Transverse colon (tissue), 4 donors: ENCODE results near the gene PEX11A. TPM values are rescaled to one million over a fixed set of nuclear protein-coding genes. Genes with fewer than 3 reads are reported as not detected.

Source experiments
- DNase-seq: peaks from one replicate; pipeline ENCODE4 v3.0.0-alpha.2; 2019
- H3K27ac ChIP-seq, 4 donors: fragments of 200-600 bp; sonication (generic); 2 replicates each; pipeline ENCODE4 v1.5.1; 2016 to 2018; ENCODE audit warnings: inconsistent platforms in 4 of 4
- H3K27me3 ChIP-seq: fragments of 200-600 bp; sonication (generic); 2 replicates; pipeline ENCODE4 v1.5.1; 2017; ENCODE audit warnings: inconsistent platforms
- H3K36me3 ChIP-seq, 4 donors: fragments of 200-600 bp; sonication (generic); 2 replicates each; pipeline ENCODE4 v1.5.1; 2017 to 2019; ENCODE audit warnings: inconsistent platforms in 4 of 4
- H3K4me1 ChIP-seq, 4 donors: fragments of 200-600 bp; sonication (generic); 2 replicates each; pipeline ENCODE4 v1.5.1; 2017 to 2020; ENCODE audit warnings: inconsistent platforms in 4 of 4
- H3K4me3 ChIP-seq, 4 donors: fragments of 200-600 bp; sonication (generic); 1 replicate in 1 of 4; 2 replicates in 3 of 4; pipeline versions ENCODE4 v1.5.1 to v1.6.1; 2017 to 2019; ENCODE audit warnings: inconsistent platforms in 4 of 4
- H3K9me3 ChIP-seq, 2 donors: fragments of 200-600 bp; sonication (generic); 2 replicates each; pipeline ENCODE4 v1.5.1; 2017 to 2019; ENCODE audit warnings: inconsistent platforms in 2 of 2
- CTCF ChIP-seq, 5 experiments: fragments of 200-600 bp in 3 of 5; fragments of 450-650 bp in 2 of 5; sonication (generic) in 3 of 5; IDR thresholded peaks; 1 replicate in 2 of 5; 2 replicates in 3 of 5; pipeline ENCODE4 v1.5.1; 2016 to 2017; ENCODE audit warnings: antibody characterized with exemption in 5 of 5, inconsistent platforms in 3 of 5, mild to moderate bottlenecking in 2 of 5, moderate library complexity in 1 of 5
- EP300 ChIP-seq: sonication (generic); formaldehyde crosslinking; IDR thresholded peaks from one replicate; pipeline ENCODE4 v1.6.1; 2017; ENCODE audit warnings: antibody characterized with exemption, low read depth
- POLR2A ChIP-seq: fragments of 450-650 bp; IDR thresholded peaks from one replicate; pipeline ENCODE4 v1.6.1; 2016; ENCODE audit warnings: antibody characterized with exemption, mild to moderate bottlenecking, moderate library complexity
- POLR2AphosphoS5 ChIP-seq, 3 donors: sonication (generic); formaldehyde crosslinking; IDR thresholded peaks; one replicate each; pipeline ENCODE4 v1.6.1; 2016; ENCODE audit warnings: antibody characterized with exemption in 3 of 3
- WGBS, 2 donors: methylation state at CpG; one replicate each; pipeline ENCODE4 v1.1.5; 2018; ENCODE audit warnings: low coverage in 1 of 2; 5-methylcytosine and 5-hydroxymethylcytosine counted together
- in situ Hi-C, 4 donors: fragments of 200-750 bp; cut with MboI; loops; one replicate each; pipeline versions ENCODE4 v1.15.0 to v1.15.1; 2017; ENCODE audit warnings: low sequenced_read_pairs in 3 of 4, low pct_ligation_motif_present in 1 of 4, low pct_unique_long_range_greater_than_20kb in 1 of 4
- intact Hi-C: fragments of 100-400 bp; cut with DNase I; formaldehyde crosslinking; loops from one replicate; pipeline ENCODE4 v1.15.1; 2023; ENCODE audit warnings: low total_unique reads
- total RNA-seq, 4 donors: library from RNA; depleted of rRNA; stranded (reverse); fragments of >200 nt; gene quantifications; one replicate each; pipeline ENCODE4 v1.1.0, GENCODE V29; 2016

Gene PEX11A
- total RNA-seq, 4 donors from 2014 or later: 6.8 to 113 (median 40.6) TPM

DNA sequence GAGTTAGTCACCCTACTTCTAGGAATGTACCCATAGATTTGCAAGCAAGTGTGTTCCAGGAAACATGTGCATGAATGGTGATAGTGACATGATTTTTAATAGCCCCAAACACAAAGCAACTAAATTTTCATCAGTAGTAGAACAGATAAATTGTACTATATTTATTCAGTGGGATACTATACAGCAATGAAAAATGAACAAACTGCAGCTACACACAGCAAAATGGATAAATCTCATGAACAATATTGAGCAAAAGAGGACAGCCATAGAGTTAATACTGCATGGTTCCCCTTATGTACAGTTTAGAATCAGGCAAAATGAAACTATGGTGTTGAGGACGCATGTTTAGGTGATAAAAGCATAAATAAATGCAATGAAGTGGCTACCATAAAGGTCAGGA, 34.5 kb upstream of the PEX11A start:
- H3K4me3 ChIP-seq: no peak overlapping the region
- no peak overlapping the region for H3K27ac ChIP-seq
- intact Hi-C loops: no loop called here
- no peaks in the 10 kb centered on the region for H3K27me3 ChIP-seq
- H3K36me3 ChIP-seq: no peaks in the 10 kb centered on the region
- TF ChIP-seq POLR2A: no peak
- TF ChIP-seq POLR2AphosphoS5 (IDR thresholded peaks at IDR 0.05): no peak
- no peak for DNase-seq
- in situ Hi-C loops: loop anchor here in 1 of 4 donors (25.0 kb wide), 1 partner anchor 362 kb away; no protein-coding TSS in a partner anchor
- WGBS, 2 donors: 81 to 100% methylated on average over 1 of the region's 1 CpG
- peaks cover 0 to 7% of the 10 kb centered on the region in 2 donors for H3K9me3 ChIP-seq
- peaks cover 0 to 3% (median 0%) of the 10 kb centered on the region in 4 donors for H3K4me1 ChIP-seq

GRCh38 chr15:89724621-89725020, 34.1 kb upstream of the PEX11A start:
- in situ Hi-C loops (loop anchor here in 1 of 4 donors (25.0 kb wide), 1 partner anchor 363 kb away; no protein-coding TSS in a partner anchor), intact Hi-C loops (no loop called here)
- peaks cover 0 to 7% of the 10 kb centered on the region in 2 donors for H3K9me3 ChIP-seq
- WGBS, 2 donors: 89 to 100% methylated on average over 1 of the region's 1 CpG
- no peak overlapping the region for H3K4me3 ChIP-seq
- DNase-seq: no peak
- TF ChIP-seq POLR2A (no peak), EP300 (no peak), CTCF (IDR thresholded peaks at IDR 0.05) (no peak), POLR2AphosphoS5 (IDR thresholded peaks at IDR 0.05) (no peak)
- H3K36me3 ChIP-seq: no peaks in the 10 kb centered on the region
- no peaks in the 10 kb centered on the region for H3K27me3 ChIP-seq
- H3K4me1 ChIP-seq: peaks cover 0 to 3% (median 0%) of the 10 kb centered on the region in 4 donors
- H3K27ac ChIP-seq: no peak overlapping the region

DNA sequence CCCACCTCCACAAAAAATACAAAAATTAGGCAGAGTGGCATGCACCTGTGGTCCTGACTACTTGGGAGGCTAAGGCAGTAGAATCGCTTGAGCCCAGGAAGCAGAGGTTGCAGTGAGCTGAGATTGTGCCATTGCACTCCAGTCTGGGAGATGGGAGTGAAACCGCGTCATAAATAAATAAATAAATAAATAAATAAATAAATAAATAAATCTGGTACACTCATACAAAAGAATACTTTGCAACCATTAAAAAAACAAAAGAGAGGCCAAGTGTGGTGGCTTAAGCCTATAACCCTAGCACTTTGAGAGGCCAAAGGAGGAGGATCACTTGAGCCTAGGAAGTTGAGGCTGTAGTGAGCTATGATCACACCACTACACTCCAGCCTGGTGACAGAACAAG, 32.5 kb upstream of the PEX11A start:
- H3K4me1 ChIP-seq: peaks cover 0 to 2% (median 0%) of the 10 kb centered on the region in 4 donors
- in situ Hi-C loops: no loop called here

DNA sequence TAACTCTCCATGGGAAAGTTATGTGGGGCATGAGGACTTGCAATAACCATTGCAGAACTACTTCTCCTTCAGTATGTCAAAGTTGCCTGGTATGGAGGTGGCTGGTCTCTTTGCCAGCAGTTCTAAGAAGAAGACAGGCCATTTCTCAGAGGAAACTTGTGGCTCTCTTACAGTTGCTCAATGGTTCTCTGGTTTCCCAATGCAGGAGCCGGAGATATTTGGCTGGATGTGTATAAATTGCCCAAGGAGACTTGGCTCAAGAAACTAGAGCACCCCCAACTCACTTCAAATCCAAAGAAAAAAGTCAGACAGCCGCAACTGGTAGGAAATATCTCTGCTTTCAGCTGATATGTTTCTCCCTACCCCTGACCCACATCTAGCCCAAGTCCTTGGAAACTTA, 24.2 kb upstream of the PEX11A start:
- TF ChIP-seq POLR2AphosphoS5 (IDR thresholded peaks at IDR 0.05) (no peak), CTCF (IDR thresholded peaks at IDR 0.05) (no peak), POLR2A (no peak), EP300 (no peak)
- Histone ChIP-seq H3K36me3 (no peaks in the 10 kb centered on the region), H3K4me1 (no peaks in the 10 kb centered on the region), H3K9me3 (no peaks in the 10 kb centered on the region), H3K27ac (no peak overlapping the region), H3K4me3 (no peak overlapping the region), H3K27me3 (no peaks in the 10 kb centered on the region)
- intact Hi-C loops: no loop called here
- in situ Hi-C loops: no loop called here
- WGBS, 2 donors: 96% methylated on average over 2 of the region's 2 CpGs; no CpG with 5 or more reads in 1 of the 2 donors
- no peak for DNase-seq

More for the DNA sequence above, 32.5 kb upstream of the PEX11A start:
- Histone ChIP-seq H3K4me3 (no peak overlapping the region), H3K9me3 (peaks cover 0 to 7% of the 10 kb centered on the region in 2 donors), H3K36me3 (no peaks in the 10 kb centered on the region), H3K27ac (no peak overlapping the region), H3K27me3 (no peaks in the 10 kb centered on the region)
- 52 to 75% methylated on average over 3 of the region's 3 CpGs for WGBS, 2 donors
- intact Hi-C loops: no loop called here
- no peak for TF ChIP-seq POLR2AphosphoS5 (IDR thresholded peaks at IDR 0.05)
- no peak for TF ChIP-seq CTCF (IDR thresholded peaks at IDR 0.05)
- no peak for TF ChIP-seq POLR2A
- no peak for TF ChIP-seq EP300
- DNase-seq: no peak

DNA sequence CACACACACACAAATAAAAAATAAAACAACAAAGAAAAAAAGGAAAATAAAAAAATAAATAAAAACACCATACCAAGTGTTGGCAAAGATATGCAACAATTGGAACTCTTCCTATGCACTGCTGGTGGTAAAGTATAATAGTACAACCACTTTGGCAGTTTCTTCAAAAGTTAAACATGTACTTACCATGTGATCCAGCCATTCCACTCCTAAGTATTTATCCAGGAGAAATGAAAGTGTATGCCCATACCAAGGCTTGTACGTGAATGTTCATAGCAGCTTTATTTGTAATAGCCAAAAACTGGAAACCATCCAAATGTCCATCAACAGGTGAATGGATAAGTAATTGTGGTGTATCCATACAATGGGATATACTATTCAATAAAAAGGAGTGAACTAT, 17.0 kb upstream of the PEX11A start:
- Histone ChIP-seq H3K36me3 (no peaks in the 10 kb centered on the region), H3K4me3 (no peak overlapping the region), H3K27me3 (no peaks in the 10 kb centered on the region), H3K27ac (no peak overlapping the region), H3K4me1 (no peaks in the 10 kb centered on the region), H3K9me3 (no peaks in the 10 kb centered on the region)
- in situ Hi-C loops: no loop called here
- 50 to 63% methylated on average over 1 of the region's 1 CpG for WGBS, 2 donors
- DNase-seq: no peak
- no peak for TF ChIP-seq POLR2A
- no peak for TF ChIP-seq CTCF (IDR thresholded peaks at IDR 0.05)
- no peak for TF ChIP-seq EP300
- no peak for TF ChIP-seq POLR2AphosphoS5 (IDR thresholded peaks at IDR 0.05)
- intact Hi-C loops: no loop called here
